Skeletal muscle cell (primary cell): ENCODE results near the gene CCNY.
"Not testable (repeated sequence)": the region's sequence is repeated elsewhere in the genome, so short reads cannot be mapped to it uniquely, and the experiment has no call there.

Source experiments
- DNase-seq: peaks from one replicate; pipeline ENCODE4 v3.0.0-alpha.2; 2010; ENCODE audit warnings: low read depth
- H3K4me3 ChIP-seq: 2 replicates; pipeline ENCODE4 v1.5.1; 2011; ENCODE audit warnings: low read depth, mild to moderate bottlenecking, control low read depth, low read length, moderate library complexity

The CCNY gene

GRCh38 chr10:35336084-35336831 lies at the start of gene CCNY:
Gene CCNY, plus strand, starts transcription at chr10:35336509. Its CDS starts 545 bp downstream, at chr10:35337054.
- peak within 1 kb of the TSS; percentile 86 for H3K4me3 ChIP-seq
- no peak for DNase-seq

DNA sequence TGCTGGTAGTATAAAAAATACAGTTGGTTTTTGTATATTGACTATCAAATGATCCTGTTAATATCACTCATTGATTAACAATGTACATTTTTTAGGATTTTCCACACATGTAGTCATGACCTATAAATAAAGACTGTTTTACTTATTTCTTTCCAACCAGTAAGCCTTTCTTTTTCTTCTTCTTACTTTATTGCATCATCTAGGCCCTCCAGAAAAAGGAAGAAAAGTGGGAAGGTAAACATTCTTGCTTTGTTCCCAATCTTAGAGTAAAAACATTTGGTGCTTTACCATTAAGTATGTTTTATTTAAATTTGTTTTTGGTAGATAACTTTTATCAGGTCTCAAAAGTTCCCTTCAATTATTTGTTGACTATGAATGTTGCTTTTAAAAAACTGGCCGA lies 47.1 kb upstream of the CCNY start:
- no peak for DNase-seq
- no peak overlapping the region for H3K4me3 ChIP-seq

- no peak overlapping the region for H3K4me3 ChIP-seq
- no peak for DNase-seq
Measured at GRCh38 chr10:35294506-35294905, 41.8 kb upstream of the CCNY start.

DNA sequence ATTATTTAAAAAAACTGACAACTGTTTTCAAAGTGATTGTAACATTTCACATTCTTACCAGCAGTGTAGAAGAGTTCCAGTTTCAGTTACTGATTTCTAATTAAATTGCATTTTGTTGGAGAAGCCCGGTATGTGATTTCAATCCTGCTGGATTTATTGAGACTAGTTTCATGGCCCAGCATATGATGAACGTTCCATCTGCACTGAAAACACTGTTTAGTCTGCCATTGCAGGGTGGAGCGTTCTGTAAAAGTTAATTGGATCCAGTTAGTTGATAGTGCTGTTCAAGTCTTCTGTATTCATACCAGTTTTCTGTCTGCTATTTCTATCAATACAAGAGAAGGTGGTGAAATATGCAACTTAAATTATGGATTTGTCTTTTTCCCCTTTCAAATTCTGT lies 37.3 kb upstream of the CCNY start:
- H3K4me3 ChIP-seq: no peak overlapping the region
- no peak for DNase-seq

GRCh38 chr10:35300063-35300699 lies 36.1 kb upstream of the CCNY start:
- DNase-seq: peak; percentile 96

GRCh38 chr10:35304649-35305048 lies 31.7 kb upstream of the CCNY start:
- H3K4me3 ChIP-seq: no peak overlapping the region
- no peak for DNase-seq

More at GRCh38 chr10:35300063-35300699, 36.1 kb upstream of the CCNY start:
- H3K4me3 ChIP-seq: no peak overlapping the region

- no peak overlapping the region for H3K4me3 ChIP-seq
- no peak for DNase-seq
Measured at GRCh38 chr10:35306852-35307251, 29.5 kb upstream of the CCNY start.

- no peak for DNase-seq
- no peak overlapping the region for H3K4me3 ChIP-seq
Measured at GRCh38 chr10:35307297-35307696, 29.0 kb upstream of the CCNY start.

- no peak for DNase-seq
- H3K4me3 ChIP-seq: no peak overlapping the region
Measured at GRCh38 chr10:35308809-35309208, 27.5 kb upstream of the CCNY start.

GRCh38 chr10:35314142-35314541 lies 22.2 kb upstream of the CCNY start:
- DNase-seq, H3K4me3 ChIP-seq: not testable (repeated sequence)

- H3K4me3 ChIP-seq, DNase-seq: not testable (repeated sequence)
Measured at GRCh38 chr10:35315235-35315634, 21.1 kb upstream of the CCNY start.

GRCh38 chr10:35316218-35316967 lies 19.9 kb upstream of the CCNY start:
- H3K4me3 ChIP-seq: no peak overlapping the region
- no peak for DNase-seq

- DNase-seq: no peak
- no peak overlapping the region for H3K4me3 ChIP-seq
Measured at GRCh38 chr10:35318551-35318950, 17.8 kb upstream of the CCNY start.

- no peak overlapping the region for H3K4me3 ChIP-seq
- DNase-seq: no peak
Measured at GRCh38 chr10:35320341-35320740, 16.0 kb upstream of the CCNY start.

DNA sequence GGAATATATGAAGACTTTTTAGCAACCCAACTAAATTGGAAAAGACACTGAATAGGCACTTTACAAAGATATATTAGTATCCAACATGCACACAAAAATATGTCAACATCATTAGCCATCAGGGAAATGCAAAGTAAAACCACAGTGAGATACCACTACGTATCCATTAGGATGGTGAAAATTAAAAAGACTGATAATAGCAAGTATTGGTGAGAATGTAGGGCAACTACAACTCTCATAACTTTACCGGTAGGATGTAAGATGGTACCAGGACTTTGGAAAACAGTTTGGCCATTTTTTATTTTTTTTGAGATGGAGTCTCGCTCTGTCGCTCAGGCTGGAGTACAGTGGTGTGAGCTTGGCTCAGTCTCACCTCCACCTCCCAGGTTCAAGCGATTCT lies 13.7 kb upstream of the CCNY start:
- no peak overlapping the region for H3K4me3 ChIP-seq
- DNase-seq: no peak

DNA sequence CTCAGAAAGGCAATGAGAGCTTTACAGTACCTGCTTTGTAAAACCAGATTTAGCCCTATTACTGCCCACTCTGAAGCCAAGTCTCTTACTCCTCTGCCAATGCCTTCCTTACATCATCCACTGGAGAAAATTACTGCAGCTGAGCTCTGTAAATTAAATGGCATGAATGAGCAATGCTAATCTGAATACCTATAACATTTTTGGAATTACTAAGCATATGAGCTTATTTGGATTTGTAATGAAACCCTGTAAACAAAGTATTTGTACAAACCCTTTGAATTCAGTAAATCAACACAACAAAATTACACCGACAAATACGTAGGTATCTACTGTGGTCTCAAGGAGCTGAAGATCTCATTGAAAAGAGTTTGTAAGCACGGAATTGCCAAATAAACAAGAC lies 12.1 kb upstream of the CCNY start:
- DNase-seq: no peak
- H3K4me3 ChIP-seq: no peak overlapping the region

GRCh38 chr10:35326466-35327235 lies 9.7 kb upstream of the CCNY start:
- DNase-seq: no peak
- no peak overlapping the region for H3K4me3 ChIP-seq

DNA sequence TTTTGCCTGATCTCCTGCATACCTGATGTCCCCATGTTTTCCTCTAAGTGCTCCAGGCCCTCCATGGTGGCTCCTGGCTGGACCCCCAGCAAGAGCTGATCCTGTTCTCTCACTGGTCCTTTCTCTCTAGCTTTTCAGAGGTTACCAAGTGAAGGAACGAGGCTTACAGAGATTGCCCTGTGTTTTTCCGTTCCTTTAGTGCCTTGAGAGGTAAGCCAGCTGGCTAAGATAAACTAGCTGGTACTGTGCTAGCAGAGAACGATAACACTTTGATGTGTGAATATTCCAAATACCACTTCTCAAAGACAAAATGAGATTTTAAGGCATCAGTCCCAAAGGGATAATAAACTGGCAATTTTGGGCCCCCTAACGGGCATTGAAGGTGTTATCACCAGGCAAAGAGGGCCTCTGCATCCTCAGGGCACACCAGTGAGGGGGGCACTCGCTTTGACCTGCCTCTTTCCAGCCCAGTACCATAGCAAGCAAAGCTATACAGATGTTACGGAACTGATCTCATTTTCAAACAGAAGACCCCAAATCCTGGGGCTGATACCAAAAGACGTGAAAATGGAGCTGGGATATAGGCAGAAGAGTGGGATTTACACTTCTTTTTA lies 8.4 kb upstream of the CCNY start:
- DNase-seq: no peak
- H3K4me3 ChIP-seq: no peak overlapping the region

GRCh38 chr10:35328404-35329037 lies 7.8 kb upstream of the CCNY start:
- no peak overlapping the region for H3K4me3 ChIP-seq
- no peak for DNase-seq
